ENCODE results near the gene FOXN3. TPM values are rescaled to one million over a fixed set of nuclear protein-coding genes. Genes with fewer than 3 reads are reported as not detected.

The FOXN3 gene
- polyA plus RNA-seq, 1 donor (not counting 4 experiments of a cell fraction or from before 2014, with no cell fraction given) = 10.2 TPM

GRCh38 chr14:89401241-89401640 lies 15.8 kb downstream of the FOXN3 start:
- Histone ChIP-seq H3K4me2 (ENCODE audit: control insufficient read depth, extremely low read depth, insufficient read depth, low read depth, low read length) (no peak overlapping the region), H4K20me1 (ENCODE audit: control insufficient read depth, extremely low read depth, insufficient read depth, low read length) (no peaks in the 10 kb centered on the region), H3K79me2 (ENCODE audit: control insufficient read depth, insufficient read depth, low read length) (no peaks in the 10 kb centered on the region), H3K9me1 (ENCODE audit: control insufficient read depth, extremely low read depth, insufficient read depth, low read length) (no peaks in the 10 kb centered on the region), H3K4me1 (ENCODE audit: control insufficient read depth, extremely low read depth, insufficient read depth, low read length) (no peaks in the 10 kb centered on the region), H3K27me3 (ENCODE audit: control insufficient read depth, extremely low read depth, insufficient read depth, low read length) (no peaks in the 10 kb centered on the region), H2AFZ (ENCODE audit: control insufficient read depth, low read length) (no peak overlapping the region), H3K9me3 (ENCODE audit: control insufficient read depth, low read depth, low read length) (no peaks in the 10 kb centered on the region), H3K36me3 (ENCODE audit: control insufficient read depth in 2 of 2, extremely low read depth in 1 of 2, insufficient read depth in 2 of 2, low read length in 2 of 2) (no peaks in the 10 kb centered on the region), H3K27ac (ENCODE audit: control insufficient read depth, insufficient read depth, low read length) (no peak overlapping the region), H3K9ac (ENCODE audit: control insufficient read depth, extremely low read depth, insufficient read depth, low read length) (no peak overlapping the region), H3K4me3 (ENCODE audit: control insufficient read depth in 2 of 3, extremely low read depth in 1 of 3, insufficient read depth in 2 of 3, low read depth in 1 of 3, low read length in 3 of 3) (no peak overlapping the region)
- DNase-seq (ENCODE audit: low read depth, low spot score) = no peak
- TF ChIP-seq CTCF (optimal IDR thresholded peaks at IDR 0.05 in 1 of 3, IDR thresholded peaks at IDR 0.05 in 1 of 3, conservative IDR thresholded peaks at IDR 0.05 in 1 of 3; ENCODE audit: extremely low read depth in 1 of 3, insufficient read depth in 2 of 3, low read length in 3 of 3) (no peak), EZH2 (IDR thresholded peaks at IDR 0.05; ENCODE audit: low read length) (no peak)
- FAIRE-seq = no peak
- dilution Hi-C loops (cut with MboI; ENCODE audit: extremely low pct_ligation_motif_present, low sequenced_read_pairs) = no loop called here

- Histone ChIP-seq H4K20me1 (ENCODE audit: control insufficient read depth, extremely low read depth, insufficient read depth, low read length) (no peaks in the 10 kb centered on the region), H3K79me2 (ENCODE audit: control insufficient read depth, insufficient read depth, low read length) (no peaks in the 10 kb centered on the region), H3K27me3 (ENCODE audit: control insufficient read depth, extremely low read depth, insufficient read depth, low read length) (no peaks in the 10 kb centered on the region), H2AFZ (ENCODE audit: control insufficient read depth, low read length) (no peak overlapping the region), H3K36me3 (ENCODE audit: control insufficient read depth in 2 of 2, extremely low read depth in 1 of 2, insufficient read depth in 2 of 2, low read length in 2 of 2) (no peaks in the 10 kb centered on the region), H3K9me1 (ENCODE audit: control insufficient read depth, extremely low read depth, insufficient read depth, low read length) (no peaks in the 10 kb centered on the region), H3K27ac (ENCODE audit: control insufficient read depth, insufficient read depth, low read length) (no peak overlapping the region), H3K9me3 (ENCODE audit: control insufficient read depth, low read depth, low read length) (no peaks in the 10 kb centered on the region), H3K4me3 (ENCODE audit: control insufficient read depth in 2 of 3, extremely low read depth in 1 of 3, insufficient read depth in 2 of 3, low read depth in 1 of 3, low read length in 3 of 3) (no peak overlapping the region), H3K9ac (ENCODE audit: control insufficient read depth, extremely low read depth, insufficient read depth, low read length) (no peak overlapping the region), H3K4me2 (ENCODE audit: control insufficient read depth, extremely low read depth, insufficient read depth, low read depth, low read length) (no peak overlapping the region), H3K4me1 (ENCODE audit: control insufficient read depth, extremely low read depth, insufficient read depth, low read length) (no peaks in the 10 kb centered on the region)
- DNase-seq (ENCODE audit: low read depth, low spot score) (no peak), FAIRE-seq (no peak)
- dilution Hi-C loops (cut with MboI; ENCODE audit: extremely low pct_ligation_motif_present, low sequenced_read_pairs) = no loop called here
- no peak for TF ChIP-seq CTCF (optimal IDR thresholded peaks at IDR 0.05 in 1 of 3, IDR thresholded peaks at IDR 0.05 in 1 of 3, conservative IDR thresholded peaks at IDR 0.05 in 1 of 3; ENCODE audit: extremely low read depth in 1 of 3, insufficient read depth in 2 of 3, low read length in 3 of 3)
- no peak for TF ChIP-seq EZH2 (IDR thresholded peaks at IDR 0.05; ENCODE audit: low read length)
These were observed 16.5 kb downstream of the FOXN3 start for GRCh38 chr14:89400529-89400928.
